Ishikawa (cell line): Measurements from ENCODE around the gene DNAJC2.

ENCODE experiments used
- CEBPB ChIP-seq: IDR thresholded peaks from 2 replicates; pipeline ENCODE4 v1.6.1; 2012
- CREB1 ChIP-seq: IDR thresholded peaks from 2 replicates; pipeline ENCODE4 v1.6.1; 2012; ENCODE audit warnings: low read depth
- EGR1 ChIP-seq: IDR thresholded peaks from 2 replicates; pipeline ENCODE4 v1.6.1; 2012
- EP300 ChIP-seq: IDR thresholded peaks from 2 replicates; pipeline ENCODE4 v1.6.1; 2012; ENCODE audit warnings: borderline replicate concordance
- FOXM1 ChIP-seq: IDR thresholded peaks from 2 replicates; pipeline ENCODE4 v1.6.1; 2012; ENCODE audit warnings: low read depth, borderline replicate concordance
- NFIC ChIP-seq: IDR thresholded peaks from 2 replicates; pipeline ENCODE4 v1.6.1; 2012
- RAD21 ChIP-seq: IDR thresholded peaks from 2 replicates; pipeline ENCODE4 v1.6.1; 2012; ENCODE audit warnings: low read depth
- TAF1 ChIP-seq: IDR thresholded peaks from 2 replicates; pipeline ENCODE4 v1.6.1; 2012; ENCODE audit warnings: low read depth, mild to moderate bottlenecking
- TCF12 ChIP-seq: IDR thresholded peaks from 2 replicates; pipeline ENCODE4 v1.6.1; 2012; ENCODE audit warnings: low read depth
- TEAD4 ChIP-seq: IDR thresholded peaks from 2 replicates; pipeline ENCODE4 v1.6.1; 2012
- YY1 ChIP-seq: IDR thresholded peaks from 2 replicates; pipeline ENCODE4 v1.6.1; 2012; ENCODE audit warnings: low read depth
- ZBTB7A ChIP-seq: IDR thresholded peaks from 2 replicates; pipeline ENCODE4 v1.6.1; 2012; ENCODE audit warnings: low read depth
- TF ChIP-seq, protein P1 (sequence below): IDR thresholded peaks from 2 replicates; pipeline ENCODE4 v1.6.1; 2012
- TF ChIP-seq, protein P2 (sequence below): IDR thresholded peaks from 2 replicates; pipeline ENCODE4 v1.6.1; 2012; ENCODE audit warnings: low read depth, mild to moderate bottlenecking
- TF ChIP-seq, protein P3 (sequence below): IDR thresholded peaks from 2 replicates; pipeline ENCODE4 v1.6.1; 2012

Gene DNAJC2

DNA sequence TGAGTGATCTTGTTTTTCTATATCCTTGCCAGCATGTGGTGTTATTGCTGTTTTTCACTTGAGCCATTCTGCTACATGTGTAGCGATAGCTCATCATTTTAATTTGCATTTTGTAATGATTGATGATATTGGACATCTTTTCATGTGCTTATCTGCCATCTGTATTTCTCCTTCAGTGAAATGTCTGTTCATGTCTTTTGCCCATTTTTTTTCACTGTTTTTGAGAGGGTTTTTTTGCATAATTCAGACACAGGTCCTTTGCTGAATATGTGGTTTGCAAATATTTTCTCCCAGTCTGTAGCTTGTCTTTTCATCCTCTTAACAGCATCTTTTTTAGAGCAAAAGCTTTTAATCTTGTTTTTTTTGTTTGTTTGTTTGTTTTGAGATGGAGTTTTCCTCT lies 51.0 kb downstream of the DNAJC2 start:
- TF ChIP-seq RAD21: no peak
- TF ChIP-seq YY1: no peak

DNA sequence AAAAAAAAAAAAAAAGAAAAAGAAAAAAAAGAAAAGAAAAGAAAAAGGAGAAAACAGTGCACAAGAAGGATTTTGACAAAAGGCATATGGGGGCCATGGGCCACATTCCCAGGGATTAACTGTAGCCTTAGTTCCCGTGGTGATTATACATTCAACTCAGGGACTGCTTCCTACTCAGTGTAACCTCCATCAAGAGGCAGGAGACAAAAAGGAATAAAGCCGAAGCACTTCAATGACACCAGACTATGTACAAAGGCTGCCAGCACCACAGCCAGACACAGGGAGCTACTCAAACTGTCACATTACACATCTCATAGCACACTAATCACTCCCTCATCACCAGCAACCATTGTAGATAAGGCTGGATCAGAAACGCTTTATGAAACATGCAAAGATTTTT lies 52.4 kb downstream of the DNAJC2 start:
- TF ChIP-seq, protein P1, sequence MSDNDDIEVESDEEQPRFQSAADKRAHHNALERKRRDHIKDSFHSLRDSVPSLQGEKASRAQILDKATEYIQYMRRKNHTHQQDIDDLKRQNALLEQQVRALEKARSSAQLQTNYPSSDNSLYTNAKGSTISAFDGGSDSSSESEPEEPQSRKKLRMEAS: no peak
- no peak for TF ChIP-seq FOXM1
- TF ChIP-seq, protein P2, sequence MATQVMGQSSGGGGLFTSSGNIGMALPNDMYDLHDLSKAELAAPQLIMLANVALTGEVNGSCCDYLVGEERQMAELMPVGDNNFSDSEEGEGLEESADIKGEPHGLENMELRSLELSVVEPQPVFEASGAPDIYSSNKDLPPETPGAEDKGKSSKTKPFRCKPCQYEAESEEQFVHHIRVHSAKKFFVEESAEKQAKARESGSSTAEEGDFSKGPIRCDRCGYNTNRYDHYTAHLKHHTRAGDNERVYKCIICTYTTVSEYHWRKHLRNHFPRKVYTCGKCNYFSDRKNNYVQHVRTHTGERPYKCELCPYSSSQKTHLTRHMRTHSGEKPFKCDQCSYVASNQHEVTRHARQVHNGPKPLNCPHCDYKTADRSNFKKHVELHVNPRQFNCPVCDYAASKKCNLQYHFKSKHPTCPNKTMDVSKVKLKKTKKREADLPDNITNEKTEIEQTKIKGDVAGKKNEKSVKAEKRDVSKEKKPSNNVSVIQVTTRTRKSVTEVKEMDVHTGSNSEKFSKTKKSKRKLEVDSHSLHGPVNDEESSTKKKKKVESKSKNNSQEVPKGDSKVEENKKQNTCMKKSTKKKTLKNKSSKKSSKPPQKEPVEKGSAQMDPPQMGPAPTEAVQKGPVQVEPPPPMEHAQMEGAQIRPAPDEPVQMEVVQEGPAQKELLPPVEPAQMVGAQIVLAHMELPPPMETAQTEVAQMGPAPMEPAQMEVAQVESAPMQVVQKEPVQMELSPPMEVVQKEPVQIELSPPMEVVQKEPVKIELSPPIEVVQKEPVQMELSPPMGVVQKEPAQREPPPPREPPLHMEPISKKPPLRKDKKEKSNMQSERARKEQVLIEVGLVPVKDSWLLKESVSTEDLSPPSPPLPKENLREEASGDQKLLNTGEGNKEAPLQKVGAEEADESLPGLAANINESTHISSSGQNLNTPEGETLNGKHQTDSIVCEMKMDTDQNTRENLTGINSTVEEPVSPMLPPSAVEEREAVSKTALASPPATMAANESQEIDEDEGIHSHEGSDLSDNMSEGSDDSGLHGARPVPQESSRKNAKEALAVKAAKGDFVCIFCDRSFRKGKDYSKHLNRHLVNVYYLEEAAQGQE: no peak
- TF ChIP-seq, protein P3, sequence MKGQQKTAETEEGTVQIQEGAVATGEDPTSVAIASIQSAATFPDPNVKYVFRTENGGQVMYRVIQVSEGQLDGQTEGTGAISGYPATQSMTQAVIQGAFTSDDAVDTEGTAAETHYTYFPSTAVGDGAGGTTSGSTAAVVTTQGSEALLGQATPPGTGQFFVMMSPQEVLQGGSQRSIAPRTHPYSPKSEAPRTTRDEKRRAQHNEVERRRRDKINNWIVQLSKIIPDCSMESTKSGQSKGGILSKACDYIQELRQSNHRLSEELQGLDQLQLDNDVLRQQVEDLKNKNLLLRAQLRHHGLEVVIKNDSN: no peak
- no peak for TF ChIP-seq TAF1
- no peak for TF ChIP-seq YY1
- no peak for TF ChIP-seq RAD21
- TF ChIP-seq EP300: no peak
- TF ChIP-seq TEAD4: no peak
- no peak for TF ChIP-seq EGR1
- no peak for TF ChIP-seq CEBPB
- TF ChIP-seq NFIC: no peak
- no peak for TF ChIP-seq CREB1
- TF ChIP-seq TCF12: no peak
- TF ChIP-seq ZBTB7A: no peak

DNA sequence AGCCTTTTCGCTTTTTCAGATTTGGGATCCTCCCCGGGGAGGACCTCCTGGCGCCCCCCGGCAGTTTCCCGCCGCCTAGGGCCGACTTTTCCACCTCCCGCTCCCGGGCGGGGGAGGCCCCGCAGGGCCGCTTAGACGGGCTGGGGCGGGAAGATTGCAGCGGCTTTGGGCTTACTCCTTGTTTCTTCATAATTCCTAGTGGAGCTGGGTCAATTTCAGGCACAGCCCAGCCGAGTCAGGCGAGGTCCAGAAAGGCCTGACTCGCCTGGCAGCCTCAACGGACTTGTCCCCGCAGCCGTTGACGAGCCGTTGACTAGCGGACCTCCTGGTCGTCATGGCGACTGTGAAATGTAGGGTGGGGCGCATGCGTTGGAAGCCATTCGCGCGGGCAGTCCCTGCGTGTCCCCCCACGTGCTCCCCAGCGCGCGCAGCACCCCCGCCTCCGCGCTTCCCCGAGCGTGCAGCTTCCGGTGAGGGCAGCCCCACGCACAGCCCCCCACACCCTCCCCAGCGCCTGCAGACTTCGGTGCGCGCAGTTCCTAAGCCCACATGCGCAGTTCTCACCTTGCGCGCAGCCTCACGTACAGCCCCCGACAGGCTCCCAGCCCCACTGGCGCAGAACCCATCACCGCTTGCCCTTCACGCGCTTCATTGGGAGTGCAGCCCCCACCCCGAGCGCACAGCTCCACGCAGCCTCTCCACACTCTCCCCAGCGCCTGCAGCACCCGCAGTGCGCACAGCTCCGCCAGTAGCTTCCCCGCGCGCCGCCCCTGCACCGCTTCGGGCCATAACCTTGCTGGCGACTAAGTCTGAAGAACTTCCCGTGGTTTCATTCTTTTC lies 64.4 kb downstream of the DNAJC2 start:
- TF ChIP-seq YY1: peak; percentile 77
- peak; percentile 57; the same call in 1 of the 2 replicates for TF ChIP-seq ZBTB7A
- TF ChIP-seq TEAD4: 0 out of 2 replicates have a peak, but pooled peaks have one; percentile 7
- TF ChIP-seq, protein P1: peak; percentile 97
- TF ChIP-seq, protein P3: peak; percentile 86
- TF ChIP-seq TAF1: peak; percentile 26
- TF ChIP-seq EGR1: peak; percentile 61

DNA sequence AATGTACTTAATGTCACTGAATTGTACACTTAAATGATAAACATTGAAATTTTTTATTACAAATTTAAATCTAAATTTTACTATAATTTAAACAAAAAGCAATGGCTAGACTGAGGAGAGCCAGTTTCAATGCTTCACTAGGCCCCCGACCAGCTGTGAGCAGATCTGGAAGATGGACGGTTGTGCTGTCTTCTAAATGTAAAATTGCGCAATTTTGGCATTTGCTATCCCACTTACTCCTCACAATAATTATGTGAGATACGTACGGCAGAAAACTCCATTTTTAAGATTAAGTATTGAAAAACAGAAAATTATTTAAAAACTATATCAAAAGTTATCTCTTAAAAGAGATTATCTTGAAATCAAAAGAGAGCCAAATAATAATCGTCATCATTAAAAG lies 71.2 kb downstream of the DNAJC2 start:
- peak; percentile 57; the same call in 1 of the 2 replicates for TF ChIP-seq CEBPB
